GM11168 (cell line): Measurements from ENCODE around the gene MTF2.

Experiments
- in situ Hi-C: fragments of 300-500 bp; cut with MboI; formaldehyde crosslinking; loops from one replicate; pipeline ENCODE4 v1.12.0; 2022; ENCODE audit warnings: low sequenced_read_pairs; ENCODE audit not compliant: unreplicated experiment

MTF2 gene

GRCh38 chr1:93081716-93082115 lies 2.6 kb downstream of the MTF2 start:
- in situ Hi-C loops, result no loop called here

GRCh38 chr1:93082313-93082712 lies 3.2 kb downstream of the MTF2 start:
- in situ Hi-C loops, result no loop called here

- in situ Hi-C loops, result no loop called here
These were observed 4.9 kb downstream of the MTF2 start for GRCh38 chr1:93083979-93084378.

- in situ Hi-C loops, result no loop called here
These were observed 8.4 kb downstream of the MTF2 start for GRCh38 chr1:93087532-93087931.

GRCh38 chr1:93093332-93094006 lies 14.4 kb downstream of the MTF2 start:
- in situ Hi-C loops, result no loop called here

- in situ Hi-C loops, result no loop called here
These were observed 16.9 kb downstream of the MTF2 start for GRCh38 chr1:93095804-93096585.

GRCh38 chr1:93102142-93102541 lies 23.1 kb downstream of the MTF2 start:
- in situ Hi-C loops, result no loop called here

- in situ Hi-C loops, result no loop called here
These were observed 27.1 kb downstream of the MTF2 start for GRCh38 chr1:93106226-93106625.

- in situ Hi-C loops, result no loop called here
These were observed 28.3 kb downstream of the MTF2 start for GRCh38 chr1:93107395-93107794.

- in situ Hi-C loops, result no loop called here
These were observed 29.3 kb downstream of the MTF2 start for GRCh38 chr1:93108335-93108734.

GRCh38 chr1:93109578-93109977 lies 30.5 kb downstream of the MTF2 start:
- in situ Hi-C loops, result no loop called here

GRCh38 chr1:93111065-93111464 lies 32.0 kb downstream of the MTF2 start:
- in situ Hi-C loops, result no loop called here

- in situ Hi-C loops, result no loop called here
These were observed 32.5 kb downstream of the MTF2 start for GRCh38 chr1:93111561-93111960.

- in situ Hi-C loops, result no loop called here
These were observed 34.0 kb downstream of the MTF2 start for GRCh38 chr1:93113127-93113526.

GRCh38 chr1:93114391-93114790 lies 35.3 kb downstream of the MTF2 start:
- in situ Hi-C loops, result no loop called here

GRCh38 chr1:93120614-93121013 lies 41.5 kb downstream of the MTF2 start:
- in situ Hi-C loops, result no loop called here

GRCh38 chr1:93123201-93123783 lies 44.2 kb downstream of the MTF2 start:
- in situ Hi-C loops, result no loop called here

GRCh38 chr1:93124556-93125355 lies 45.7 kb downstream of the MTF2 start:
- in situ Hi-C loops, result no loop called here

- in situ Hi-C loops, result no loop called here
These were observed 50.5 kb downstream of the MTF2 start for GRCh38 chr1:93129507-93130099.

- in situ Hi-C loops, result no loop called here
These were observed 53.6 kb downstream of the MTF2 start for GRCh38 chr1:93132638-93133037.
